Fibroblast of lung (primary cell): ENCODE results near the gene OLA1. TPM values are rescaled to one million over a fixed set of nuclear protein-coding genes. Genes with fewer than 3 reads are reported as not detected.

Source experiments
- DNase-seq, 2 donors: peaks; one replicate each; pipeline versions ENCODE4 v3.0.0 to v3.0.0-alpha.2; 2010; ENCODE audit warnings: low read depth in 2 of 2
- H2AFZ ChIP-seq: 2 replicates; pipeline ENCODE4 v1.5.1; 2012; ENCODE audit warnings: low read length, control low read depth, inconsistent platforms
- H3K27ac ChIP-seq: 2 replicates; pipeline ENCODE4 v1.5.1; 2011; ENCODE audit warnings: low read length, control low read depth; ENCODE audit not compliant: insufficient read depth
- H3K27me3 ChIP-seq: 2 replicates; pipeline ENCODE4 v1.5.1; 2011; ENCODE audit warnings: mild to moderate bottlenecking, low read length; ENCODE audit not compliant: control insufficient read depth, insufficient read depth
- H3K36me3 ChIP-seq: 2 replicates; pipeline ENCODE4 v1.5.1; 2011; ENCODE audit warnings: low read length; ENCODE audit not compliant: control insufficient read depth, insufficient read depth
- H3K4me1 ChIP-seq: 2 replicates; pipeline ENCODE4 v1.5.1; 2011; ENCODE audit warnings: low read length; ENCODE audit not compliant: control insufficient read depth, insufficient read depth; ENCODE audit errors: extremely low read depth
- H3K4me2 ChIP-seq: 2 replicates; pipeline ENCODE4 v1.5.1; 2011; ENCODE audit warnings: low read length, control low read depth; ENCODE audit not compliant: insufficient read depth; ENCODE audit errors: extremely low read depth
- H3K4me3 ChIP-seq, 4 experiments: fragments of 200-600 bp in 1 of 4; sonication (generic) in 1 of 4; replicated peaks in 1 of 4; 2 replicates each; pipeline ENCODE4 v1.5.1; 2011 to 2016; ENCODE audit warnings: low read length in 4 of 4, low read depth in 3 of 4, mild to moderate bottlenecking in 3 of 4, control low read depth in 2 of 4, inconsistent platforms in 1 of 4, mixed read lengths in 1 of 4; ENCODE audit not compliant: insufficient read depth in 1 of 4; ENCODE audit errors: control extremely low read depth in 1 of 4
- H3K79me2 ChIP-seq: 2 replicates; pipeline ENCODE4 v1.5.1; 2012; ENCODE audit warnings: mild to moderate bottlenecking, low read length, inconsistent platforms; ENCODE audit not compliant: control insufficient read depth, insufficient read depth
- H3K9ac ChIP-seq: 2 replicates; pipeline ENCODE4 v1.5.1; 2011; ENCODE audit warnings: mild to moderate bottlenecking, low read length, control low read depth; ENCODE audit not compliant: insufficient read depth
- H3K9me3 ChIP-seq: 2 replicates; pipeline ENCODE4 v1.5.1; 2012; ENCODE audit warnings: low read depth, low read length; ENCODE audit not compliant: control insufficient read depth, insufficient read depth
- H4K20me1 ChIP-seq: 2 replicates; pipeline ENCODE4 v1.5.1; 2011; ENCODE audit warnings: low read length; ENCODE audit not compliant: control insufficient read depth, insufficient read depth; ENCODE audit errors: extremely low read depth
- EZH2 ChIP-seq: IDR thresholded peaks from 2 replicates; pipeline ENCODE4 v1.5.1; 2012; ENCODE audit warnings: low read length, control low read depth, mild to moderate bottlenecking; ENCODE audit errors: missing control alignments
- polyA plus RNA-seq, 2 donors: library from polyadenylated mRNA; depleted of rRNA in 1 of 2; stranded (reverse) in 1 of 2; unstranded in 1 of 2; fragments of >200 nt; gene quantifications; 2 replicates each; pipeline ENCODE4 v1.2.1, GENCODE V29; 2011 to 2012; ENCODE audit warnings: missing spikeins in 1 of 2
- total RNA-seq: library from RNA; depleted of rRNA; stranded (reverse); fragments of >200 nt; gene quantifications from 2 replicates; pipeline ENCODE4 v1.2.1, GENCODE V29; 2014
- TF ChIP-seq, protein P1 (sequence below), 2 donors: IDR thresholded peaks in 1 of 2; conservative IDR thresholded peaks in 1 of 2; 1 replicate in 1 of 2; 2 replicates in 1 of 2; pipeline ENCODE4 v1.5.1; 2011 to 2012; ENCODE audit warnings: low read length in 2 of 2, control low read depth in 1 of 2, inconsistent platforms in 1 of 2, low read depth in 1 of 2, mild to moderate bottlenecking in 1 of 2

OLA1 gene
- total and polyA plus RNA-seq, 2 donors (not counting 1 experiment from before 2014, with no cell fraction given) = 74.3 to 91.4 TPM

DNA sequence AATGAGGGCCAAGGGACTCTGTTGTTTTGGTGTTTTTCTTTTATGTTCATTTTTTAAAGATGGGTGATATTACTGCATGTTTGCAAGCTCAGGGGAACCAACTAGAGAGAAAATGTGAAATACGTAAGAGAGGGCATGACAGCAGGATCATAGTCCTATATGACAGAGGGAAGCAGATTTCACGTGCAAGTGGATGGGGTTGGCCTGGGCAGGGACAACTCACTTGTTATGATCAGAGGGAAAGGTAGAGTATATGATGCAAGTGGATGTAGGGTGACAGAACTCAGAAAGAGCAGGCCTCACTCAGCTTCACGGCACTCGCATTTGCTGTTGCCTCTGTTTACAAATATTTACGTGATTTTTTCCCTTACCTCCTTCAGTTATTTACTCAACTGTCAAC is 67.0 kb downstream of the OLA1 start:
- Histone ChIP-seq H3K27me3 (no peaks in the 10 kb centered on the region), H2AFZ (no peak overlapping the region), H3K27ac (no peak overlapping the region), H3K36me3 (no peaks in the 10 kb centered on the region), H3K79me2 (no peaks in the 10 kb centered on the region), H3K4me1 (no peaks in the 10 kb centered on the region), H3K9ac (no peak overlapping the region), H3K4me3 (no peak overlapping the region), H4K20me1 (no peaks in the 10 kb centered on the region), H3K4me2 (no peak overlapping the region), H3K9me3 (no peaks in the 10 kb centered on the region)
- TF ChIP-seq EZH2 = no peak
- TF ChIP-seq, protein P1, sequence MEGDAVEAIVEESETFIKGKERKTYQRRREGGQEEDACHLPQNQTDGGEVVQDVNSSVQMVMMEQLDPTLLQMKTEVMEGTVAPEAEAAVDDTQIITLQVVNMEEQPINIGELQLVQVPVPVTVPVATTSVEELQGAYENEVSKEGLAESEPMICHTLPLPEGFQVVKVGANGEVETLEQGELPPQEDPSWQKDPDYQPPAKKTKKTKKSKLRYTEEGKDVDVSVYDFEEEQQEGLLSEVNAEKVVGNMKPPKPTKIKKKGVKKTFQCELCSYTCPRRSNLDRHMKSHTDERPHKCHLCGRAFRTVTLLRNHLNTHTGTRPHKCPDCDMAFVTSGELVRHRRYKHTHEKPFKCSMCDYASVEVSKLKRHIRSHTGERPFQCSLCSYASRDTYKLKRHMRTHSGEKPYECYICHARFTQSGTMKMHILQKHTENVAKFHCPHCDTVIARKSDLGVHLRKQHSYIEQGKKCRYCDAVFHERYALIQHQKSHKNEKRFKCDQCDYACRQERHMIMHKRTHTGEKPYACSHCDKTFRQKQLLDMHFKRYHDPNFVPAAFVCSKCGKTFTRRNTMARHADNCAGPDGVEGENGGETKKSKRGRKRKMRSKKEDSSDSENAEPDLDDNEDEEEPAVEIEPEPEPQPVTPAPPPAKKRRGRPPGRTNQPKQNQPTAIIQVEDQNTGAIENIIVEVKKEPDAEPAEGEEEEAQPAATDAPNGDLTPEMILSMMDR (conservative IDR thresholded peaks at IDR 0.05 in 1 of 2, IDR thresholded peaks at IDR 0.05 in 1 of 2; ENCODE audit: low read depth in 1 of 2, low read length in 2 of 2) = no peak
- DNase-seq = no peak

DNA sequence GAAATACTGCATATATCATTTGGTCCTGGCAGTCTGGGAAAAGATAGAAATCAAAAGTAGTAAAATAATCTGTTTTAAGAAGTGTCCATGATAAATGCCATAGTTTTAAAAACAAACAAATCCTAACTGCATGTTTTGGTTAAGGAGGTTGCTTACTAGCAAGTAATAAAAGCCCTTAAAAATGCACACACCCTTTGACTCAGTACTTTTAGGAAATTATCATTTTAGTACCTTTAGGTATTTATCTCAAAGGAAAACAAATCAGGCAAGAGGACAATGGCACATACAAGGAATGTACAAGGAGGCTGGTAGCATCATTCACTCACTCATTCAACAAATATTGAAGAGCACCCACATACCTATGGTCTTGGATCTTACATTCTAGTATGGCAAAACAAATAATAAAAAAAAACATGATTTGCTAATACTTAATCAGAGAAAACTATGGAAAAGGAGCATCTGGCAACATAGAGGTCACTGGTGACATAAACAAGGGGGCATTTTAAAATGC is 67.6 kb downstream of the OLA1 start:
- Histone ChIP-seq H3K79me2 (no peaks in the 10 kb centered on the region), H3K9me3 (no peaks in the 10 kb centered on the region), H3K4me2 (no peak overlapping the region), H3K27me3 (no peaks in the 10 kb centered on the region), H3K4me1 (no peaks in the 10 kb centered on the region), H4K20me1 (no peaks in the 10 kb centered on the region), H3K27ac (no peak overlapping the region), H2AFZ (no peak overlapping the region), H3K36me3 (no peaks in the 10 kb centered on the region), H3K9ac (no peak overlapping the region), H3K4me3 (no peak overlapping the region)
- peak in 1 of 2 donors; percentile 13 for DNase-seq
- no peak for TF ChIP-seq EZH2
- TF ChIP-seq, protein P1 (conservative IDR thresholded peaks at IDR 0.05 in 1 of 2, IDR thresholded peaks at IDR 0.05 in 1 of 2; ENCODE audit: low read depth in 1 of 2, low read length in 2 of 2) = no peak

DNA sequence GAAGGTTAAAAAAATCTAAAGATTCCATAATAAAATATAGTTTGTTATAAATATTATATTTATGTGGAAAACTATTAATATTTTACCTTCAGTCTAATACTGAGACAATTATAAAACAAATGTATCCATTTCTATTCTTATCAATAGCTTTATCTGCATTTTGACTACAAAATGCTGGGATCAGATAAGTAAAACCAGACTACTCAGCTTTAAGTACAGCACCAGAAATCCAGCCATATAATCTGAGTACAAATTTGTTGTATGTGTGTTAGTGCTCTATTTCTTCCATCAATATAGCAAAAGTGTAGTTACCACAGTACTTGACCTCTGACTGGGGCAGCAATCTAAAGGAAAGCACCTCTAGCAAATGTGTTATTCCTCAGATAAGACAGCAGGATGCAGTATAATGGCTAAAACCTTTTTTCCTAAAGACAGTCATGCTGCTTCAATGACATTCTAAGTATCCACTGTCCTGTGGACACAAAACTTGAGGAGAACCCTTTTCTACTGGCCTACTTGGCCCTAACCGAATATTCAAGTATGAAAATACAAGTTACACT is 68.1 kb downstream of the OLA1 start:
- Histone ChIP-seq H3K4me2 (no peak overlapping the region), H2AFZ (no peak overlapping the region), H3K9ac (no peak overlapping the region), H3K27me3 (no peaks in the 10 kb centered on the region), H4K20me1 (no peaks in the 10 kb centered on the region), H3K4me1 (no peaks in the 10 kb centered on the region), H3K27ac (no peak overlapping the region), H3K9me3 (no peaks in the 10 kb centered on the region), H3K36me3 (no peaks in the 10 kb centered on the region), H3K4me3 (no peak overlapping the region), H3K79me2 (no peaks in the 10 kb centered on the region)
- DNase-seq = no peak
- TF ChIP-seq EZH2 = no peak
- TF ChIP-seq, protein P1 (conservative IDR thresholded peaks at IDR 0.05 in 1 of 2, IDR thresholded peaks at IDR 0.05 in 1 of 2; ENCODE audit: low read depth in 1 of 2, low read length in 2 of 2) = peak in 1 of 2 donors; percentile 3
